Loucy (cell line): Measurements from ENCODE around the gene PTRHD1.

Source experiments
- H2AFZ ChIP-seq: fragments of 200-600 bp; sonication (generic); 2 replicates; pipeline ENCODE4 v1.6.0; 2016; ENCODE audit warnings: antibody characterized with exemption, mild to moderate bottlenecking, low read length, moderate library complexity
- H3F3A ChIP-seq: fragments of 200-600 bp; 2 replicates; pipeline ENCODE4 v1.6.0; 2016; ENCODE audit warnings: antibody characterized with exemption, low read depth, mild to moderate bottlenecking
- H3K27me3 ChIP-seq: fragments of 200-600 bp; sonication (generic); 2 replicates; pipeline ENCODE4 v1.6.1; 2014; ENCODE audit warnings: low read length, mild to moderate bottlenecking; ENCODE audit not compliant: insufficient read depth, poor library complexity, severe bottlenecking
- H3K36me3 ChIP-seq: fragments of 200-600 bp; sonication (generic); 2 replicates; pipeline ENCODE4 v1.6.1; 2016; ENCODE audit warnings: low read length; ENCODE audit not compliant: insufficient read depth
- H3K4me1 ChIP-seq: fragments of 200-600 bp; sonication (generic); 2 replicates; pipeline ENCODE4 v1.5.1; 2014; ENCODE audit warnings: low read length, mild to moderate bottlenecking; ENCODE audit not compliant: insufficient read depth, poor library complexity, severe bottlenecking
- H3K4me2 ChIP-seq: fragments of 200-600 bp; sonication (generic); 2 replicates; pipeline ENCODE4 v1.6.0; 2014; ENCODE audit warnings: antibody characterized with exemption, low read length, low read depth, mild to moderate bottlenecking; ENCODE audit not compliant: poor library complexity, severe bottlenecking
- H3K4me3 ChIP-seq: fragments of 200-600 bp; sonication (generic); 2 replicates; pipeline ENCODE4 v1.5.1; 2014; ENCODE audit warnings: low read length, mild to moderate bottlenecking, mixed read lengths; ENCODE audit not compliant: poor library complexity, severe bottlenecking
- H3K79me2 ChIP-seq: fragments of 200-600 bp; sonication (generic); 2 replicates; pipeline ENCODE4 v1.6.1; 2014; ENCODE audit warnings: low read length; ENCODE audit not compliant: insufficient read depth
- H3K9ac ChIP-seq: fragments of 200-600 bp; sonication (generic); 2 replicates; pipeline ENCODE4 v1.6.0; 2014; ENCODE audit warnings: mild to moderate bottlenecking, low read depth, low read length, moderate library complexity; ENCODE audit not compliant: poor library complexity, severe bottlenecking
- H3K9me2 ChIP-seq: fragments of 200-600 bp; sonication (generic); replicated peaks from 2 replicates; pipeline ENCODE4 v1.6.1; 2016; ENCODE audit warnings: low read depth, low read length, mixed read lengths
- H3K9me3 ChIP-seq: fragments of 200-600 bp; sonication (generic); 2 replicates; pipeline ENCODE4 v1.6.1; 2014; ENCODE audit warnings: mild to moderate bottlenecking, antibody characterized with exemption, low read length, low read depth; ENCODE audit not compliant: insufficient read depth
- H4K20me1 ChIP-seq: fragments of 200-600 bp; sonication (generic); 2 replicates; pipeline ENCODE4 v1.6.0; 2014; ENCODE audit warnings: antibody characterized with exemption, low read length, mild to moderate bottlenecking; ENCODE audit not compliant: insufficient read depth, poor library complexity, severe bottlenecking
- EZH2phosphoT487 ChIP-seq: fragments of 200-600 bp; IDR thresholded peaks from 2 replicates; pipeline ENCODE4 v1.6.1; 2018; ENCODE audit warnings: antibody characterized with exemption, mild to moderate bottlenecking, moderate library complexity, borderline replicate concordance
- TF ChIP-seq, protein P1 (sequence below): fragments of 200-600 bp; sonication (generic); conservative IDR thresholded peaks from 2 replicates; pipeline ENCODE4 v1.5.1; 2014; ENCODE audit warnings: mild to moderate bottlenecking, antibody characterized with exemption, low read length

PTRHD1 gene, protein sequence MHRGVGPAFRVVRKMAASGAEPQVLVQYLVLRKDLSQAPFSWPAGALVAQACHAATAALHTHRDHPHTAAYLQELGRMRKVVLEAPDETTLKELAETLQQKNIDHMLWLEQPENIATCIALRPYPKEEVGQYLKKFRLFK

DNA sequence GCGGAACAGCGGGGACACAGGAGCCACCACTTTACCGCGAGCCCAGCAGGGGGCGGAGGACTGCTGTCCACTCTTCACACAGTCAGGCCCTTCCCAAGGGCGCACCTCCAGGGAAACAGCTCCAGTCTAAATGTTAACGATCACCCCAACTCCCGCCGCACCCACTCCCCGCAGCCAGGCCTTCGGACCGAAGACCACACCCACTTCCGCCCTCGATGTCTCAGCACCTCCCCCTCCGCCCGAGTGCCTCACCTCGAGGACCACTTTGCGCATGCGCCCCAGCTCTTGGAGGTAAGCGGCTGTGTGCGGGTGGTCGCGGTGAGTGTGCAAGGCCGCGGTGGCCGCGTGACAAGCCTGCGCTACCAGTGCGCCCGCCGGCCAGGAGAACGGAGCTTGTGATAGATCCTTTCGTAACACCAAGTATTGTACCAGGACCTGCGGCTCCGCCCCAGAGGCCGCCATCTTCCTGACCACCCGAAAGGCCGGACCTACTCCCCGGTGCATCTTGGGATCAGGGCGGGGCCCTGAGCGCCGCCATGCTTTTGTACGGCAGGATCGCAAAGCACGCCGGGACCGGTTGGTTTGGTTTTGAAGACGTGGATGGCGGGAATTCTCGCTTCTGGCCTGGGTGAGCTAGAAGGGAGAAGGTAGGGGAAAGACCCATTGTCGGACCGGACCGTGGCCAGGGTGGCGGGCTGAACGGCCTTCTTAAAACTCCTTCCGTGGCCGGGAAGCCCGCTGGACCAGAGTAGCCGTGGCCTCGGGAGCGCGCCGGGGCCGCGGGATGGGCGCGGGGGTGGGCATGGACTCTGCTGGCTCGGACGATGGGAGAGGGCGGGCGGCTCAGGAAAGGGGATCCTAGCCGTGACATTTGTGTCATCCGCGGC, at the start of gene PTRHD1, which contains the start of gene CENPO:
Gene PTRHD1 (minus strand): TSS at position 518 of the 887 bp plus-strand sequence. CDS start 14 bp downstream, at position 504.
Gene CENPO (plus strand): TSS at position 552 of the 887 bp plus-strand sequence. CDS start 495 bp downstream, outside the sequence.
- no peaks in the 10 kb centered on the region for H3K36me3 ChIP-seq
- peaks cover 18% of the 10 kb centered on the region for H4K20me1 ChIP-seq
- H3K4me3 ChIP-seq = peak within 1 kb of the TSS; percentile 91
- peak within 1 kb of the TSS; percentile 91 for H3K4me2 ChIP-seq
- peaks cover 49% of the 10 kb centered on the region for H3K79me2 ChIP-seq
- H3K27me3 ChIP-seq = no peaks in the 10 kb centered on the region
- no peaks in the 10 kb centered on the region for H3K9me2 ChIP-seq
- peak within 1 kb of the TSS; percentile 90 for H3K9ac ChIP-seq
- peaks cover 52% of the 10 kb centered on the region for H3K4me1 ChIP-seq
- no peaks in the 10 kb centered on the region for H3K9me3 ChIP-seq
- H3F3A ChIP-seq = no peaks in the 10 kb centered on the region
- TF ChIP-seq, protein P1, sequence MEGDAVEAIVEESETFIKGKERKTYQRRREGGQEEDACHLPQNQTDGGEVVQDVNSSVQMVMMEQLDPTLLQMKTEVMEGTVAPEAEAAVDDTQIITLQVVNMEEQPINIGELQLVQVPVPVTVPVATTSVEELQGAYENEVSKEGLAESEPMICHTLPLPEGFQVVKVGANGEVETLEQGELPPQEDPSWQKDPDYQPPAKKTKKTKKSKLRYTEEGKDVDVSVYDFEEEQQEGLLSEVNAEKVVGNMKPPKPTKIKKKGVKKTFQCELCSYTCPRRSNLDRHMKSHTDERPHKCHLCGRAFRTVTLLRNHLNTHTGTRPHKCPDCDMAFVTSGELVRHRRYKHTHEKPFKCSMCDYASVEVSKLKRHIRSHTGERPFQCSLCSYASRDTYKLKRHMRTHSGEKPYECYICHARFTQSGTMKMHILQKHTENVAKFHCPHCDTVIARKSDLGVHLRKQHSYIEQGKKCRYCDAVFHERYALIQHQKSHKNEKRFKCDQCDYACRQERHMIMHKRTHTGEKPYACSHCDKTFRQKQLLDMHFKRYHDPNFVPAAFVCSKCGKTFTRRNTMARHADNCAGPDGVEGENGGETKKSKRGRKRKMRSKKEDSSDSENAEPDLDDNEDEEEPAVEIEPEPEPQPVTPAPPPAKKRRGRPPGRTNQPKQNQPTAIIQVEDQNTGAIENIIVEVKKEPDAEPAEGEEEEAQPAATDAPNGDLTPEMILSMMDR = peak; percentile 63
- no peak for TF ChIP-seq EZH2phosphoT487
- H2AFZ ChIP-seq = peak within 1 kb of the TSS; percentile 89

DNA sequence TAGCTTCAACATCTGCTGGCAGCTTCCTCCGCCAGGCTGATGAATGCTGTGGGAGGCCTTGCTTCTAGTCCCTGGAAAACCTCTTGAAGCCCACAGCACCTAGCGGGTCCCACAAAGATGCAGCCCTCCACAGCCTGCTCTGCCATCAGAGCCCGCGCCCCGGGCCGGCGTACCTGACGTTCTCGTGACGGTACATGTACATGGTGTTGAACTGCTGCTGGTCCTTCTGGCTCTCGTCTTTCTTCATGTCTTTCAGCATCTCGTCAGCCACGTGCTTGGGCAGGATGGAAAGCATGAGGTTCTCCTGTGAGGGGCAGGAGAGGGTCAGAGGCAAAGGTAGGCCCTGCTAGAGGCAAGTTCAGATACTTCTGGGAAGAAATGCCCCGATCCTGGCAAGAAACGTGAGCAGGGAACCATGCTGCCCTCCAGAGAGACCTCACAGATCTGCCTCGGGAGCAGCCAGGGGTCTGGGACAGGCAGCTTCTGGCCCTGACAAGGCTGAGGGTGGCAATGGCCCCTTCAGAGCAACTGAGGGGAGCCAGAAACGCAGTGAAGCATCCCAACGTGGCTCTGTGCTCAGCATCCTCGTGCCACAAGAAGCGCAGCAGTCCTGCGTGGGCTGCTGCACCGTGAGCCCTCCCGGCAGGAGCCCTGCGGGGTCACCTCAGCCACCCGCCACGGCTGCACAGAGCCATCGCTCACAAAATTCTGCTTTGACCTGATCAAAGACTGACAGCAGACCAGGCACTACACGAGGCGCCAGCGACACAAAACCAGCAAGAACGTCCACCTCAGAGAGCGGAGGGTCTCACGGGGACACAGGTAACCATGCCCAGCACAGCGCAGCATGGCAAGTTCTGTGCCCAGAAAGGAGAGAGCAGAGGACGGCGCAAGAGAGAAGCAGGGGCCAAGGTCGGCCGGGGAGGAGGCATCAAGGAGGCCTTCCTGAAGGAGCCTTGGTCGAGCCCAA, 49.2 kb upstream of the PTRHD1 start:
- Histone ChIP-seq H3K4me3 (no peak overlapping the region), H3K9ac (no peak overlapping the region), H3K4me2 (no peak overlapping the region), H3K9me2 (no peaks in the 10 kb centered on the region), H3K4me1 (no peaks in the 10 kb centered on the region), H3K36me3 (peaks cover 56% of the 10 kb centered on the region; the same call in 1 of the 2 replicates), H3K79me2 (no peaks in the 10 kb centered on the region), H3F3A (no peaks in the 10 kb centered on the region), H3K9me3 (no peaks in the 10 kb centered on the region), H4K20me1 (no peaks in the 10 kb centered on the region), H2AFZ (no peak overlapping the region), H3K27me3 (no peaks in the 10 kb centered on the region)
- TF ChIP-seq, protein P1 = no peak
- TF ChIP-seq EZH2phosphoT487 = no peak
